Sigmoid colon (tissue), 7 donors: ENCODE measurements around the gene PREX1. TPM values are rescaled to one million over a fixed set of nuclear protein-coding genes. Genes with fewer than 3 reads are reported as not detected.
A peak's percentile ranks its signal among the peaks of the same experiment; 100 is the strongest.

Experiments used
- DNase-seq: peaks from one replicate; pipeline ENCODE4 v3.0.0-alpha.2; 2019
- H3K27ac ChIP-seq, 4 donors: fragments of 200-600 bp; sonication (generic); one replicate each; pipeline ENCODE4 v1.5.1; 2016 to 2019; ENCODE audit warnings: mild to moderate bottlenecking in 1 of 4
- H3K27me3 ChIP-seq, 3 donors: fragments of 200-600 bp; sonication (generic); one replicate each; pipeline ENCODE4 v1.5.1; 2019; ENCODE audit warnings: mild to moderate bottlenecking in 1 of 3
- H3K36me3 ChIP-seq, 4 donors: fragments of 200-600 bp; sonication (generic); one replicate each; pipeline ENCODE4 v1.5.1; 2016 to 2019
- H3K4me1 ChIP-seq, 4 donors: fragments of 200-600 bp; sonication (generic); one replicate each; pipeline ENCODE4 v1.5.1; 2017 to 2019
- H3K4me3 ChIP-seq, 4 donors: fragments of 200-600 bp; sonication (generic); one replicate each; pipeline ENCODE4 v1.5.1; 2017 to 2019; ENCODE audit warnings: mild to moderate bottlenecking in 2 of 4, moderate library complexity in 1 of 4
- H3K9me3 ChIP-seq, 4 donors: fragments of 200-600 bp in 3 of 4; sonication (generic) in 3 of 4; one replicate each; pipeline versions ENCODE4 v1.5.1 to v1.6.1; 2013 to 2019
- EP300 ChIP-seq, 4 donors: sonication (generic); formaldehyde crosslinking; IDR thresholded peaks; one replicate each; pipeline ENCODE4 v1.6.1; 2017; ENCODE audit warnings: antibody characterized with exemption in 4 of 4
- POLR2A ChIP-seq, 2 donors: fragments of 450-650 bp; IDR thresholded peaks; one replicate each; pipeline ENCODE4 v1.6.1; 2016; ENCODE audit warnings: antibody characterized with exemption in 2 of 2, mild to moderate bottlenecking in 2 of 2, moderate library complexity in 2 of 2
- POLR2AphosphoS5 ChIP-seq, 4 donors: sonication (generic); formaldehyde crosslinking; IDR thresholded peaks; one replicate each; pipeline ENCODE4 v1.6.1; 2017; ENCODE audit warnings: antibody characterized with exemption in 4 of 4
- WGBS, 2 donors: extraction: QIAGEN DNeasy Blood & Tissue Kit; methylation state at CpG; one replicate each; pipeline ENCODE4 v1.1.7; 2013; 5-methylcytosine and 5-hydroxymethylcytosine counted together
- intact Hi-C: fragments of 100-400 bp; cut with DNase I; formaldehyde crosslinking; loops from one replicate; pipeline ENCODE4 v1.15.1; 2023
- polyA plus RNA-seq, 3 donors: library from polyadenylated mRNA; stranded (reverse); fragments of 200-250 nt; gene quantifications; one replicate each; pipeline ENCODE4 v1.2.3, GENCODE V29; 2013
- total RNA-seq, 4 donors: library from RNA; depleted of rRNA; stranded (reverse); fragments of >200 nt; gene quantifications; one replicate each; pipeline ENCODE4 v1.1.0, GENCODE V29; 2016
- TF ChIP-seq, protein P1 (sequence below), 4 experiments: fragments of 450-650 bp in 3 of 4; fragments of 200-600 bp in 1 of 4; IDR thresholded peaks; one replicate each; pipeline ENCODE4 v1.5.1; 2016 to 2019; ENCODE audit warnings: antibody characterized with exemption in 4 of 4, mild to moderate bottlenecking in 3 of 4, moderate library complexity in 2 of 4
- donor health status: healthy with polysubstance abuse.
- donor health status: Bipolar disorder and iron deficiency.
- donor health status: healthy.

The PREX1 gene, protein sequence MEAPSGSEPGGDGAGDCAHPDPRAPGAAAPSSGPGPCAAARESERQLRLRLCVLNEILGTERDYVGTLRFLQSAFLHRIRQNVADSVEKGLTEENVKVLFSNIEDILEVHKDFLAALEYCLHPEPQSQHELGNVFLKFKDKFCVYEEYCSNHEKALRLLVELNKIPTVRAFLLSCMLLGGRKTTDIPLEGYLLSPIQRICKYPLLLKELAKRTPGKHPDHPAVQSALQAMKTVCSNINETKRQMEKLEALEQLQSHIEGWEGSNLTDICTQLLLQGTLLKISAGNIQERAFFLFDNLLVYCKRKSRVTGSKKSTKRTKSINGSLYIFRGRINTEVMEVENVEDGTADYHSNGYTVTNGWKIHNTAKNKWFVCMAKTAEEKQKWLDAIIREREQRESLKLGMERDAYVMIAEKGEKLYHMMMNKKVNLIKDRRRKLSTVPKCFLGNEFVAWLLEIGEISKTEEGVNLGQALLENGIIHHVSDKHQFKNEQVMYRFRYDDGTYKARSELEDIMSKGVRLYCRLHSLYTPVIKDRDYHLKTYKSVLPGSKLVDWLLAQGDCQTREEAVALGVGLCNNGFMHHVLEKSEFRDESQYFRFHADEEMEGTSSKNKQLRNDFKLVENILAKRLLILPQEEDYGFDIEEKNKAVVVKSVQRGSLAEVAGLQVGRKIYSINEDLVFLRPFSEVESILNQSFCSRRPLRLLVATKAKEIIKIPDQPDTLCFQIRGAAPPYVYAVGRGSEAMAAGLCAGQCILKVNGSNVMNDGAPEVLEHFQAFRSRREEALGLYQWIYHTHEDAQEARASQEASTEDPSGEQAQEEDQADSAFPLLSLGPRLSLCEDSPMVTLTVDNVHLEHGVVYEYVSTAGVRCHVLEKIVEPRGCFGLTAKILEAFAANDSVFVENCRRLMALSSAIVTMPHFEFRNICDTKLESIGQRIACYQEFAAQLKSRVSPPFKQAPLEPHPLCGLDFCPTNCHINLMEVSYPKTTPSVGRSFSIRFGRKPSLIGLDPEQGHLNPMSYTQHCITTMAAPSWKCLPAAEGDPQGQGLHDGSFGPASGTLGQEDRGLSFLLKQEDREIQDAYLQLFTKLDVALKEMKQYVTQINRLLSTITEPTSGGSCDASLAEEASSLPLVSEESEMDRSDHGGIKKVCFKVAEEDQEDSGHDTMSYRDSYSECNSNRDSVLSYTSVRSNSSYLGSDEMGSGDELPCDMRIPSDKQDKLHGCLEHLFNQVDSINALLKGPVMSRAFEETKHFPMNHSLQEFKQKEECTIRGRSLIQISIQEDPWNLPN (N-terminal part only)
- total RNA-seq, result 10 to 100 TPM; 12.8 to 21.0 (median 17.3) TPM
- 10 to 100 TPM in 1 of 3 donors, 1 to 10 TPM in 2; 5.4 to 22.9 (median 6.7) TPM for polyA plus RNA-seq

DNA sequence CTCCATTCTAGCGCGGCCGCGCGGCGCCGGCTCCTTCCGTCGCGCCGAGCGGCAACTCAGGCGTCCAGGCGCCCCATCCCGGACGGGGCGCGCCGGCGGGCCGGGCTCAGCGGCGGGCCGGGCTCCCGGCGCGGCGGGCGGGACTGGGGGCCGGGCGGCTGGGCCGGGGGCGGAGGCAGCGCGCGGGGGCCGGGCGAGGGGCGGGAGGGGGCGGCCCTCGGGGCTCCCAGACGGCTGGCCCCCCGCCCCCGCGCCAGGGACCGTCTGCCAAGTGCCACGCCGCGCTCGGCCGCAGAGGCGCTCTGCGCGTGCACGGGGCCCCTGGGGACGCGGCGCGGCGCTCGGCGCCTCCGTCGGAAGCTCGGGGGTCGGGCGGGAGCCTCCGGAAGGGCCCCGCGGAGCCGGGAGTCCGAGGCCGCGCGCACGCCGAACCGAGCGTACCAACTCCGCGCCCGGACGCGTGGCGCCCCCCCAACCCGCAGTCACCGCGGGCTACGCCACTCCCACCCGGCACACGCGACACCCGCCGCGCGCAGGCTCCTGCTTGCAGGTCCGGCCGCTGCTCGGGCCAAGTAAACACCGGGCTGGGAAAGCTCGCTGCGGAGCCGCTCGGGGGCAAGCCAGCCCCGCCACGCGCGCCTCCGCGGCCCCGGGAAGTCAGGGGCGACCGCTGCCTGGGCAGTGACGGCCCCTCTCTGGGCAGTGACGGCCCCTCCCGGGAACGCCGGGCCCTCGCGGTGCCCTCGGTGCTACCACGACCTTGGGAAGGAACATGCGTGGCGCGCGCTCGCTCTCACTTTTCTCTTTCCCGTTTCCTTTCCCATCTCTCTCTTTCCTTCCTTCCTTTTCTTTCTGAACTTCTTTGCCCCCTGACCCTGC, at the start of gene PREX1:
PREX1 (minus strand) TSS at position 145 of the 879 bp plus-strand sequence; CDS start at position 6, 139 bp downstream.
- H3K4me1 ChIP-seq, result peaks cover 0 to 24% (median 17%) of the 10 kb centered on the region in 4 donors
- DNase-seq, result peak; percentile 81
- peak within 1 kb of the TSS; percentile 61 to 77 (median 70) for H3K27ac ChIP-seq
- 1% methylated on average over 128 of the region's 128 CpGs for WGBS, 2 donors
- H3K4me3 ChIP-seq, result peak within 1 kb of the TSS; percentile 52 to 61 (median 56)
- TF ChIP-seq, protein P1, sequence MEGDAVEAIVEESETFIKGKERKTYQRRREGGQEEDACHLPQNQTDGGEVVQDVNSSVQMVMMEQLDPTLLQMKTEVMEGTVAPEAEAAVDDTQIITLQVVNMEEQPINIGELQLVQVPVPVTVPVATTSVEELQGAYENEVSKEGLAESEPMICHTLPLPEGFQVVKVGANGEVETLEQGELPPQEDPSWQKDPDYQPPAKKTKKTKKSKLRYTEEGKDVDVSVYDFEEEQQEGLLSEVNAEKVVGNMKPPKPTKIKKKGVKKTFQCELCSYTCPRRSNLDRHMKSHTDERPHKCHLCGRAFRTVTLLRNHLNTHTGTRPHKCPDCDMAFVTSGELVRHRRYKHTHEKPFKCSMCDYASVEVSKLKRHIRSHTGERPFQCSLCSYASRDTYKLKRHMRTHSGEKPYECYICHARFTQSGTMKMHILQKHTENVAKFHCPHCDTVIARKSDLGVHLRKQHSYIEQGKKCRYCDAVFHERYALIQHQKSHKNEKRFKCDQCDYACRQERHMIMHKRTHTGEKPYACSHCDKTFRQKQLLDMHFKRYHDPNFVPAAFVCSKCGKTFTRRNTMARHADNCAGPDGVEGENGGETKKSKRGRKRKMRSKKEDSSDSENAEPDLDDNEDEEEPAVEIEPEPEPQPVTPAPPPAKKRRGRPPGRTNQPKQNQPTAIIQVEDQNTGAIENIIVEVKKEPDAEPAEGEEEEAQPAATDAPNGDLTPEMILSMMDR (IDR thresholded peaks at IDR 0.05), result no peak
- TF ChIP-seq POLR2A (IDR thresholded peaks at IDR 0.05) (no peak), POLR2AphosphoS5 (IDR thresholded peaks at IDR 0.05) (no peak), EP300 (IDR thresholded peaks at IDR 0.05) (no peak)
- no peaks in the 10 kb centered on the region for H3K9me3 ChIP-seq
- H3K36me3 ChIP-seq, result no peaks in the 10 kb centered on the region
- intact Hi-C loops, result loop anchor here (10.0 kb wide), 2 partner anchors 77 to 103 kb away; no protein-coding TSS in a partner anchor
- peaks cover 0 to 37% (median 21%) of the 10 kb centered on the region in 3 donors for H3K27me3 ChIP-seq

DNA sequence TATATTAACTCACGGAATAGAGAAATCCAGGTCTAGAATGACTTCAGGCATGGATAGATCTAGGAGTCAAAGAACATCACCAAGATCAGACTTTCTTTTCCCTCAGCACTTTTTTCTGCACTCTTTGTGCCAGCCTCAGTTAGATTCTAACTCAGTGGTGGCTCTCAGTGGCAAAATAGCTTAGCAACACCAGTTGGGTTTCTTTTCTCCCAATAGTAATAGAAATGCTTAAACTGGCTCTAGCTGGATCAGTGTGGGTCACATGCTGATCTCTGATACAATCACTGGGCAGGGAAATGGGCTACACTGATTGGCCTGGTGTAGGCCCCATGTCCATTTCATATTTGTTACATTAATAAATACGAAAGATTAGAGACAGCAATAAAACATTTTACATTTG, 49.5 kb upstream of the PREX1 start:
- Histone ChIP-seq H3K4me1 (no peaks in the 10 kb centered on the region), H3K36me3 (no peaks in the 10 kb centered on the region), H3K4me3 (no peak overlapping the region), H3K27me3 (no peaks in the 10 kb centered on the region), H3K27ac (no peak overlapping the region), H3K9me3 (no peaks in the 10 kb centered on the region)
- DNase-seq, result no peak
- intact Hi-C loops, result no loop called here
- TF ChIP-seq, protein P1 (IDR thresholded peaks at IDR 0.05), result no peak
- no peak for TF ChIP-seq POLR2A (IDR thresholded peaks at IDR 0.05)
- no peak for TF ChIP-seq POLR2AphosphoS5 (IDR thresholded peaks at IDR 0.05)
- TF ChIP-seq EP300 (IDR thresholded peaks at IDR 0.05), result no peak
- 44 to 73% methylated on average over 2 of the region's 2 CpGs for WGBS, 2 donors

DNA sequence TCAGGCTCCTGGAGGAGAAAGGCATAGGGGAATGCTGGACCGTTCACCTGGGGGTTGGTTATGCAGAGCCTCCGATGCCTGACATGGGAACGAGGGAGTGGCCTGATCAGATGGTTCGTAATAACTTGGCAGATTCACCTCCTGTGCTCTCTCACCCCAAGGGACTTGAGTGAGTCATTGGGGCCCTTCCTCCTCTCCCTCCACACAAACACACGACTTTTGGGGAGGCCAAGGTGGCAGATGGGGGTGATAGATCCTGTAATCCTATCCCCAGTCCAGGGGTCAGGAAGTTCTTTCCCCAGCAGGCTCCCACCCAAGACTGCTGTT, 48.1 kb upstream of the PREX1 start:
- Histone ChIP-seq H3K4me1 (no peaks in the 10 kb centered on the region), H3K4me3 (no peak overlapping the region), H3K36me3 (no peaks in the 10 kb centered on the region), H3K9me3 (no peaks in the 10 kb centered on the region), H3K27me3 (no peaks in the 10 kb centered on the region), H3K27ac (no peak overlapping the region)
- TF ChIP-seq POLR2A (IDR thresholded peaks at IDR 0.05) (no peak), EP300 (IDR thresholded peaks at IDR 0.05) (no peak), POLR2AphosphoS5 (IDR thresholded peaks at IDR 0.05) (no peak)
- TF ChIP-seq, protein P1 (IDR thresholded peaks at IDR 0.05), result no peak
- intact Hi-C loops, result no loop called here
- whole genome bisulfite sequencing, 2 donors, result 45 to 52% methylated on average over 5 of the region's 5 CpGs
- DNase-seq, result no peak
